ENCODE data around the gene TECPR1. TPM values are rescaled to one million over a fixed set of nuclear protein-coding genes. Genes with fewer than 3 reads are reported as not detected.
A peak's percentile ranks its signal among the peaks of the same experiment; 100 is the strongest.

The TECPR1 gene
- total RNA-seq, 2 experiments from 2014 or later, result 23.2 to 36.4 TPM

- intact Hi-C loops (cut with micrococcal nuclease; ENCODE audit: unreplicated experiment), result no loop called here
- H3K9me3 ChIP-seq (ENCODE audit: low read length), result no peaks in the 10 kb centered on the region
- ChIA-PET CTCF (ENCODE audit: unreplicated experiment) (no interaction called here), POLR2A (no interaction called here)
- H3K4me1 ChIP-seq (ENCODE audit: insufficient read depth, low read length, poor library complexity, severe bottlenecking), result peaks cover 24% of the 10 kb centered on the region
- no peaks in the 10 kb centered on the region for H3K79me2 ChIP-seq (ENCODE audit: insufficient read depth, low read depth, low read length)
- no peaks in the 10 kb centered on the region for H4K20me1 ChIP-seq (ENCODE audit: insufficient read depth, low read length)
- DNase-seq (ENCODE audit: low spot score), result peak; percentile 49
- H3K9me2 ChIP-seq (ENCODE audit: insufficient read depth, low read length), result no peaks in the 10 kb centered on the region
- peaks cover 8% of the 10 kb centered on the region; the same call in 1 of the 2 replicates for H3K36me3 ChIP-seq (ENCODE audit: insufficient read depth, low read length)
- H3K4me2 ChIP-seq (ENCODE audit: low read length), result peak overlapping the region; percentile 5; the same call in 1 of the 2 replicates
- H2AFZ ChIP-seq (ENCODE audit: low read length), result no peak overlapping the region
- no peak overlapping the region for H3K27ac ChIP-seq (ENCODE audit: low read depth, low read length, poor library complexity, severe bottlenecking)
- H3K4me3 ChIP-seq (ENCODE audit: low read depth, low read length, poor library complexity, severe bottlenecking), result no peak overlapping the region
- no TSS peak for BruUV-seq (replicated peaks)
- TF ChIP-seq CTCF (conservative IDR thresholded peaks at IDR 0.05; ENCODE audit: low read length) (no peak), EZH2phosphoT487 (IDR thresholded peaks at IDR 0.05; ENCODE audit: borderline replicate concordance, low read depth, low read length) (no peak)
Measured at GRCh38 chr7:98217623-98218582, 34.1 kb downstream of the TECPR1 start.

GRCh38 chr7:98216941-98217622, 35.0 kb downstream of the TECPR1 start:
- Histone ChIP-seq H3K9me2 (ENCODE audit: insufficient read depth, low read length) (no peaks in the 10 kb centered on the region), H3K4me2 (ENCODE audit: low read length) (no peak overlapping the region), H3K36me3 (ENCODE audit: insufficient read depth, low read length) (peaks cover 8% of the 10 kb centered on the region; the same call in 1 of the 2 replicates), H3K4me3 (ENCODE audit: low read depth, low read length, poor library complexity, severe bottlenecking) (no peak overlapping the region), H3K9me3 (ENCODE audit: low read length) (no peaks in the 10 kb centered on the region), H2AFZ (ENCODE audit: low read length) (no peak overlapping the region), H3K4me1 (ENCODE audit: insufficient read depth, low read length, poor library complexity, severe bottlenecking) (peaks cover 24% of the 10 kb centered on the region), H3K79me2 (ENCODE audit: insufficient read depth, low read depth, low read length) (no peaks in the 10 kb centered on the region), H4K20me1 (ENCODE audit: insufficient read depth, low read length) (no peaks in the 10 kb centered on the region), H3K27ac (ENCODE audit: low read depth, low read length, poor library complexity, severe bottlenecking) (no peak overlapping the region)
- intact Hi-C loops (cut with micrococcal nuclease; ENCODE audit: unreplicated experiment), result no loop called here
- TF ChIP-seq EZH2phosphoT487 (IDR thresholded peaks at IDR 0.05; ENCODE audit: borderline replicate concordance, low read depth, low read length) (no peak), CTCF (conservative IDR thresholded peaks at IDR 0.05; ENCODE audit: low read length) (no peak)
- ChIA-PET POLR2A (no interaction called here), CTCF (ENCODE audit: unreplicated experiment) (no interaction called here)
- DNase-seq (ENCODE audit: low spot score), result no peak
- no TSS peak for BruUV-seq (replicated peaks)
